Body of pancreas (tissue), 4 donors: Measurements from ENCODE around the gene KLHL12.

Experiments
- POLR2A ChIP-seq, 3 donors: fragments of 450-650 bp; IDR thresholded peaks; one replicate each; pipeline ENCODE4 v1.6.1; 2016; ENCODE audit warnings: antibody characterized with exemption in 3 of 3, mild to moderate bottlenecking in 2 of 3
- TF ChIP-seq, protein P1 (sequence below), 7 experiments: fragments of 450-650 bp in 4 of 7; fragments of 200-600 bp in 3 of 7; sonication (generic) in 3 of 7; IDR thresholded peaks; one replicate each; pipeline ENCODE4 v1.5.1; 2016 to 2019; ENCODE audit warnings: antibody characterized with exemption in 7 of 7

DNA sequence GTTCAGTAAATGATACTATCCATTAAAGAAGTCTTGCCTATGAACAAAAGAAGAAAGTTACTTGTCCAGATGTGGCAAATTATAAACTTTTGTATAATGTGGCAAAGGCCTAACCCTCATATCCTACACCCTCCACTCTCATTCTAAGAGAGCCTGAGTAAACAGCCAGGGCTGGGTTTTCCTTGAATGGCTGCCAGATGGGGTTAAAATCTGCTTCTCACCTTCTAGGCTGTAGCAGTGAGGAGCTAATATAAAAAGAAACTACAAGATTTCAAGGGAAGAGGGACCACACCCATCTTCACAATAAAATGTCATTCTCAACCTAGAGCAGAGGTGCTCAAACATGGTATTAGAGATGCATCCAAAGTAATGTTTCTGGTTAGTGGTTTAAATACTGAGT, 47.0 kb downstream of the KLHL12 start:
- TF ChIP-seq, protein P1, sequence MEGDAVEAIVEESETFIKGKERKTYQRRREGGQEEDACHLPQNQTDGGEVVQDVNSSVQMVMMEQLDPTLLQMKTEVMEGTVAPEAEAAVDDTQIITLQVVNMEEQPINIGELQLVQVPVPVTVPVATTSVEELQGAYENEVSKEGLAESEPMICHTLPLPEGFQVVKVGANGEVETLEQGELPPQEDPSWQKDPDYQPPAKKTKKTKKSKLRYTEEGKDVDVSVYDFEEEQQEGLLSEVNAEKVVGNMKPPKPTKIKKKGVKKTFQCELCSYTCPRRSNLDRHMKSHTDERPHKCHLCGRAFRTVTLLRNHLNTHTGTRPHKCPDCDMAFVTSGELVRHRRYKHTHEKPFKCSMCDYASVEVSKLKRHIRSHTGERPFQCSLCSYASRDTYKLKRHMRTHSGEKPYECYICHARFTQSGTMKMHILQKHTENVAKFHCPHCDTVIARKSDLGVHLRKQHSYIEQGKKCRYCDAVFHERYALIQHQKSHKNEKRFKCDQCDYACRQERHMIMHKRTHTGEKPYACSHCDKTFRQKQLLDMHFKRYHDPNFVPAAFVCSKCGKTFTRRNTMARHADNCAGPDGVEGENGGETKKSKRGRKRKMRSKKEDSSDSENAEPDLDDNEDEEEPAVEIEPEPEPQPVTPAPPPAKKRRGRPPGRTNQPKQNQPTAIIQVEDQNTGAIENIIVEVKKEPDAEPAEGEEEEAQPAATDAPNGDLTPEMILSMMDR (IDR thresholded peaks at IDR 0.05), result no peak
- TF ChIP-seq POLR2A (IDR thresholded peaks at IDR 0.05), result no peak
